Stimulated activated naive B cell treated with anti-CD40 and anti-IgM and Interleukin-4, amounts not matched to agents 10 μg/mL and 1 μg/mL and 100 μg/mL, for 72 hours (primary cell): Measurements from ENCODE around the gene SGIP1.

Experiments used
- ATAC-seq, 2 donors: fragments of 150-1000 bp; cut with Tn5 transposase; replicated peaks; 2 replicates each; pipeline ENCODE4 v1.10.0; 2021; ENCODE audit warnings: moderate library complexity in 1 of 2
- DNase-seq: peaks from one replicate; pipeline ENCODE4 v3.0.0; 2021
- H3K27ac Mint-ChIP-seq: one replicate; pipeline ENCODE4 v1.8.0; 2022; ENCODE audit warnings: mild to moderate bottlenecking, mixed read lengths
- H3K27me3 Mint-ChIP-seq, 2 donors: one replicate each; pipeline ENCODE4 v1.8.0; 2022; ENCODE audit warnings: mixed read lengths in 2 of 2
- H3K36me3 Mint-ChIP-seq, 2 donors: one replicate each; pipeline ENCODE4 v1.8.0; 2022; ENCODE audit warnings: mixed read lengths in 2 of 2, mild to moderate bottlenecking in 1 of 2
- H3K4me1 Mint-ChIP-seq, 2 donors: one replicate each; pipeline ENCODE4 v1.8.0; 2022; ENCODE audit warnings: mixed read lengths in 2 of 2, mild to moderate bottlenecking in 1 of 2
- H3K4me3 Mint-ChIP-seq, 2 donors: one replicate each; pipeline ENCODE4 v1.8.0; 2022; ENCODE audit warnings: mild to moderate bottlenecking in 2 of 2, mixed read lengths in 2 of 2, moderate library complexity in 1 of 2
- H3K9me3 Mint-ChIP-seq, 2 donors: one replicate each; pipeline ENCODE4 v1.8.0; 2022; ENCODE audit warnings: mixed read lengths in 2 of 2, mild to moderate bottlenecking in 1 of 2

SGIP1 gene

GRCh38 chr1:66679140-66679539 lies 145.2 kb downstream of the SGIP1 start:
- H3K27me3 Mint-ChIP-seq: peaks cover 0 to 4% of the 10 kb centered on the region in 2 donors
- DNase-seq: no peak
- H3K4me3 Mint-ChIP-seq: no peak overlapping the region
- H3K36me3 Mint-ChIP-seq: no peaks in the 10 kb centered on the region
- H3K9me3 Mint-ChIP-seq: no peaks in the 10 kb centered on the region
- no peaks in the 10 kb centered on the region for H3K4me1 Mint-ChIP-seq
- ATAC-seq: no peak
- H3K27ac Mint-ChIP-seq: no peak overlapping the region

- no peaks in the 10 kb centered on the region for H3K4me1 Mint-ChIP-seq
- H3K27ac Mint-ChIP-seq: no peak overlapping the region
- no peaks in the 10 kb centered on the region for H3K9me3 Mint-ChIP-seq
Observed at GRCh38 chr1:66681686-66682085, 147.7 kb downstream of the SGIP1 start.

GRCh38 chr1:66682106-66682505 lies 148.2 kb downstream of the SGIP1 start:
- no peaks in the 10 kb centered on the region for H3K4me1 Mint-ChIP-seq
- DNase-seq (no peak), ATAC-seq (no peak)
- peaks cover 0 to 4% of the 10 kb centered on the region in 2 donors for H3K27me3 Mint-ChIP-seq
- H3K27ac Mint-ChIP-seq: no peak overlapping the region
- H3K9me3 Mint-ChIP-seq: no peaks in the 10 kb centered on the region
- H3K4me3 Mint-ChIP-seq: no peak overlapping the region
- no peaks in the 10 kb centered on the region for H3K36me3 Mint-ChIP-seq

More at GRCh38 chr1:66681686-66682085, 147.7 kb downstream of the SGIP1 start:
- Mint-ChIP-seq H3K4me3 (no peak overlapping the region), H3K36me3 (no peaks in the 10 kb centered on the region), H3K27me3 (peaks cover 0 to 4% of the 10 kb centered on the region in 2 donors)
- ATAC-seq (no peak), DNase-seq (no peak)

GRCh38 chr1:66684353-66684752 lies 150.4 kb downstream of the SGIP1 start:
- H3K36me3 Mint-ChIP-seq: no peaks in the 10 kb centered on the region
- H3K27me3 Mint-ChIP-seq: peaks cover 0 to 8% of the 10 kb centered on the region in 2 donors
- H3K9me3 Mint-ChIP-seq: no peaks in the 10 kb centered on the region
- no peak overlapping the region for H3K4me3 Mint-ChIP-seq
- no peak for ATAC-seq
- DNase-seq: no peak
- no peak overlapping the region for H3K27ac Mint-ChIP-seq
- H3K4me1 Mint-ChIP-seq: no peaks in the 10 kb centered on the region

- H3K4me3 Mint-ChIP-seq: no peak overlapping the region
Observed at GRCh38 chr1:66685265-66685664, 151.3 kb downstream of the SGIP1 start.

GRCh38 chr1:66685670-66686069 lies 151.7 kb downstream of the SGIP1 start:
- Mint-ChIP-seq H3K4me1 (no peaks in the 10 kb centered on the region), H3K27ac (no peak overlapping the region), H3K36me3 (no peaks in the 10 kb centered on the region), H3K4me3 (no peak overlapping the region), H3K9me3 (no peaks in the 10 kb centered on the region), H3K27me3 (peaks cover 0 to 4% of the 10 kb centered on the region in 2 donors)
- ATAC-seq (no peak), DNase-seq (no peak)

More at GRCh38 chr1:66685265-66685664, 151.3 kb downstream of the SGIP1 start:
- Mint-ChIP-seq H3K27ac (no peak overlapping the region), H3K9me3 (no peaks in the 10 kb centered on the region), H3K27me3 (peaks cover 0 to 4% of the 10 kb centered on the region in 2 donors), H3K4me1 (no peaks in the 10 kb centered on the region), H3K36me3 (no peaks in the 10 kb centered on the region)
- ATAC-seq: no peak
- DNase-seq: no peak

GRCh38 chr1:66686406-66686805 lies 152.5 kb downstream of the SGIP1 start:
- H3K4me3 Mint-ChIP-seq: no peak overlapping the region
- DNase-seq: no peak
- ATAC-seq: no peak
- no peaks in the 10 kb centered on the region for H3K4me1 Mint-ChIP-seq
- H3K36me3 Mint-ChIP-seq: no peaks in the 10 kb centered on the region
- peaks cover 0 to 9% of the 10 kb centered on the region in 2 donors for H3K27me3 Mint-ChIP-seq
- H3K9me3 Mint-ChIP-seq: no peaks in the 10 kb centered on the region
- H3K27ac Mint-ChIP-seq: no peak overlapping the region

- Mint-ChIP-seq H3K4me1 (no peaks in the 10 kb centered on the region), H3K9me3 (no peaks in the 10 kb centered on the region), H3K36me3 (no peaks in the 10 kb centered on the region), H3K4me3 (no peak overlapping the region), H3K27ac (no peak overlapping the region), H3K27me3 (peaks cover 0 to 9% of the 10 kb centered on the region in 2 donors)
- no peak for DNase-seq
- no peak for ATAC-seq
Observed at GRCh38 chr1:66687358-66687757, 153.4 kb downstream of the SGIP1 start.

- no peaks in the 10 kb centered on the region for H3K36me3 Mint-ChIP-seq
- peaks cover 2 to 5% of the 10 kb centered on the region in 2 donors for H3K4me1 Mint-ChIP-seq
- H3K9me3 Mint-ChIP-seq: no peaks in the 10 kb centered on the region
- ATAC-seq: no peak
- peaks cover 0 to 14% of the 10 kb centered on the region in 2 donors for H3K27me3 Mint-ChIP-seq
- H3K27ac Mint-ChIP-seq: no peak overlapping the region
- H3K4me3 Mint-ChIP-seq: no peak overlapping the region
- DNase-seq: no peak
Observed at GRCh38 chr1:66690666-66691381, 156.9 kb downstream of the SGIP1 start.

- Mint-ChIP-seq H3K4me3 (no peak overlapping the region), H3K4me1 (peaks cover 2 to 5% of the 10 kb centered on the region in 2 donors), H3K9me3 (no peaks in the 10 kb centered on the region)
Observed at GRCh38 chr1:66692681-66693080, 158.7 kb downstream of the SGIP1 start.

GRCh38 chr1:66693856-66694255 lies 159.9 kb downstream of the SGIP1 start:
- Mint-ChIP-seq H3K36me3 (no peaks in the 10 kb centered on the region), H3K9me3 (no peaks in the 10 kb centered on the region), H3K27ac (no peak overlapping the region), H3K4me3 (no peak overlapping the region), H3K27me3 (peaks cover 0 to 10% of the 10 kb centered on the region in 2 donors), H3K4me1 (peaks cover 2 to 5% of the 10 kb centered on the region in 2 donors)
- DNase-seq: no peak
- ATAC-seq: no peak

More at GRCh38 chr1:66692681-66693080, 158.7 kb downstream of the SGIP1 start:
- Mint-ChIP-seq H3K27ac (no peak overlapping the region), H3K36me3 (no peaks in the 10 kb centered on the region), H3K27me3 (peaks cover 0 to 11% of the 10 kb centered on the region in 2 donors)
- ATAC-seq (no peak), DNase-seq (no peak)

- Mint-ChIP-seq H3K4me3 (peak overlapping the region in 1 of 2 donors; percentile 2), H3K27me3 (peaks cover 0 to 10% of the 10 kb centered on the region in 2 donors), H3K36me3 (no peaks in the 10 kb centered on the region), H3K27ac (no peak overlapping the region), H3K9me3 (no peaks in the 10 kb centered on the region), H3K4me1 (peaks cover 2 to 5% of the 10 kb centered on the region in 2 donors)
- ATAC-seq: no peak
- no peak for DNase-seq
Observed at GRCh38 chr1:66695116-66695515, 161.2 kb downstream of the SGIP1 start.

GRCh38 chr1:66696771-66697170 lies 162.8 kb downstream of the SGIP1 start:
- H3K36me3 Mint-ChIP-seq: no peaks in the 10 kb centered on the region
- DNase-seq: no peak
- H3K27ac Mint-ChIP-seq: no peak overlapping the region
- H3K27me3 Mint-ChIP-seq: peaks cover 0 to 8% of the 10 kb centered on the region in 2 donors
- peaks cover 2 to 5% of the 10 kb centered on the region in 2 donors for H3K4me1 Mint-ChIP-seq
- ATAC-seq: no peak
- H3K9me3 Mint-ChIP-seq: no peaks in the 10 kb centered on the region
- H3K4me3 Mint-ChIP-seq: no peak overlapping the region

GRCh38 chr1:66699213-66699612 lies 165.3 kb downstream of the SGIP1 start:
- Mint-ChIP-seq H3K4me1 (peaks cover 2 to 5% of the 10 kb centered on the region in 2 donors), H3K27ac (no peak overlapping the region), H3K36me3 (no peaks in the 10 kb centered on the region), H3K4me3 (no peak overlapping the region), H3K9me3 (no peaks in the 10 kb centered on the region), H3K27me3 (peaks cover 0 to 8% of the 10 kb centered on the region in 2 donors)
- ATAC-seq (no peak), DNase-seq (no peak)

- Mint-ChIP-seq H3K27me3 (peaks cover 0 to 3% of the 10 kb centered on the region in 2 donors), H3K4me3 (no peak overlapping the region), H3K9me3 (no peaks in the 10 kb centered on the region), H3K27ac (no peak overlapping the region), H3K4me1 (no peaks in the 10 kb centered on the region), H3K36me3 (no peaks in the 10 kb centered on the region)
- no peak for DNase-seq
- ATAC-seq: no peak
Observed at GRCh38 chr1:66704177-66704875, 170.4 kb downstream of the SGIP1 start.
